H1 (cell line): ENCODE results near the gene CTTNBP2. TPM values are rescaled to one million over a fixed set of nuclear protein-coding genes. Genes with fewer than 3 reads are reported as not detected.

Experiments
- CTCF ChIA-PET: fragments of 300-600 bp; sonication (Branson Sonifier 250); formaldehyde crosslinking; loops from one replicate; lab custom pipeline; 2021; ENCODE audit not compliant: partially characterized antibody; lab: Charles Lee
- POLR2A ChIA-PET: fragments of 300-600 bp; sonication (Branson Sonifier 250); formaldehyde crosslinking; loops from one replicate; lab custom pipeline; 2021; ENCODE audit warnings: inconsistent platforms; ENCODE audit not compliant: partially characterized antibody; lab: Charles Lee
- DNase-seq, 2 experiments: peaks; one replicate each; pipeline versions ENCODE4 v3.0.0 to v3.0.0-alpha.2; 2010 to 2022; ENCODE audit warnings: low spot score in 2 of 2, low read depth in 1 of 2, mixed read lengths in 1 of 2
- FAIRE-seq: peaks from 2 replicates; lab custom pipeline; 2011; peaks lifted over from hg19 to GRCh38; lab: Jason Lieb, UNC
- H2AFZ ChIP-seq: 2 replicates; pipeline ENCODE4 v1.8.1; 2012; ENCODE audit warnings: low read length, inconsistent platforms
- H2AK5ac ChIP-seq: 2 replicates; pipeline ENCODE4 v1.6.1; 2013; ENCODE audit warnings: low read depth, low read length
- H2BK120ac ChIP-seq: replicated peaks from 2 replicates; pipeline ENCODE3; 2013; ENCODE audit warnings: low read depth, low read length, inconsistent platforms
- H2BK12ac ChIP-seq: 2 replicates; pipeline ENCODE4 v1.6.1; 2013; ENCODE audit warnings: low read depth, low read length
- H2BK15ac ChIP-seq: 2 replicates; pipeline ENCODE4 v1.6.1; 2013; ENCODE audit warnings: low read length
- H2BK20ac ChIP-seq: 2 replicates; pipeline ENCODE4 v1.6.1; 2013; ENCODE audit warnings: low read length
- H2BK5ac ChIP-seq: 2 replicates; pipeline ENCODE4 v1.6.1; 2013; ENCODE audit warnings: low read depth, low read length
- H3K14ac ChIP-seq: 2 replicates; pipeline ENCODE4 v1.6.1; 2013; ENCODE audit warnings: inconsistent platforms; ENCODE audit not compliant: insufficient read length
- H3K18ac ChIP-seq: 2 replicates; pipeline ENCODE4 v1.6.1; 2013; ENCODE audit warnings: low read length; ENCODE audit errors: extremely low read depth
- H3K23ac ChIP-seq: 2 replicates; pipeline ENCODE4 v1.6.1; 2013; ENCODE audit warnings: inconsistent platforms; ENCODE audit not compliant: insufficient read length
- H3K23me2 ChIP-seq: 2 replicates; pipeline ENCODE4 v1.6.1; 2013; ENCODE audit warnings: low read depth, low read length
- H3K27ac ChIP-seq: 2 replicates; pipeline ENCODE4 v1.6.1; 2011; ENCODE audit warnings: low read depth, low read length, inconsistent platforms
- H3K27me3 ChIP-seq, 4 experiments: replicated peaks in 1 of 4; 1 replicate in 1 of 4; 2 replicates in 3 of 4; pipeline versions ENCODE4 v1.6.1 to v1.8.1; 2011 to 2013; ENCODE audit warnings: low read length in 3 of 4, mild to moderate bottlenecking in 3 of 4, inconsistent platforms in 2 of 4, mixed read lengths in 2 of 4, moderate library complexity in 1 of 4; ENCODE audit not compliant: control insufficient read depth in 3 of 4, insufficient read depth in 3 of 4; ENCODE audit errors: extremely low read depth in 1 of 4
- H3K36me3 ChIP-seq, 4 experiments: 2 replicates each; pipeline versions ENCODE4 v1.6.1 to v1.8.1; 2011 to 2013; ENCODE audit warnings: mild to moderate bottlenecking in 4 of 4, low read length in 3 of 4, moderate library complexity in 2 of 4, control low read depth in 1 of 4, inconsistent platforms in 1 of 4; ENCODE audit not compliant: insufficient read depth in 4 of 4, control insufficient read depth in 2 of 4
- H3K4ac ChIP-seq: replicated peaks from 2 replicates; pipeline ENCODE3; 2013; ENCODE audit warnings: low read length, low read depth, mixed read lengths, inconsistent platforms; ENCODE audit not compliant: insufficient read length
- H3K4me1 ChIP-seq, 4 experiments: replicated peaks in 1 of 4; 1 replicate in 1 of 4; 2 replicates in 3 of 4; pipeline versions ENCODE4 v1.6.1 to v1.8.1; 2011 to 2013; ENCODE audit warnings: low read length in 3 of 4, inconsistent platforms in 2 of 4, mixed read lengths in 1 of 4; ENCODE audit not compliant: insufficient read depth in 4 of 4, control insufficient read depth in 3 of 4
- H3K4me2 ChIP-seq, 2 experiments: 2 replicates each; pipeline versions ENCODE4 v1.6.1 to v1.8.1; 2011 to 2013; ENCODE audit warnings: low read depth in 2 of 2, low read length in 2 of 2, control low read depth in 1 of 2, inconsistent platforms in 1 of 2, mild to moderate bottlenecking in 1 of 2; ENCODE audit not compliant: insufficient read depth in 1 of 2
- H3K4me3 ChIP-seq, 4 experiments: fragments of 200-600, 300-600 bp in 1 of 4; sonication (generic), shearing (Covaris generic), sonication (Bioruptor Twin) in 1 of 4; 2 replicates each; pipeline versions ENCODE4 v1.5.1 to v1.8.1; 2011 to 2016; ENCODE audit warnings: low read length in 4 of 4, low read depth in 3 of 4, control low read depth in 2 of 4, inconsistent platforms in 2 of 4, mild to moderate bottlenecking in 2 of 4, mixed read lengths in 1 of 4, moderate library complexity in 1 of 4; ENCODE audit not compliant: insufficient read depth in 2 of 4; ENCODE audit errors: extremely low read depth in 1 of 4
- H3K56ac ChIP-seq: replicated peaks from 2 replicates; pipeline ENCODE3; 2013; ENCODE audit warnings: low read depth, mild to moderate bottlenecking, mixed read lengths, low read length, inconsistent platforms; ENCODE audit not compliant: insufficient read length
- H3K79me1 ChIP-seq: 2 replicates; pipeline ENCODE4 v1.6.1; 2013; ENCODE audit warnings: low read depth, low read length, control low read depth
- H3K79me2 ChIP-seq, 2 experiments: 2 replicates each; pipeline versions ENCODE4 v1.6.1 to v1.8.1; 2012 to 2013; ENCODE audit warnings: low read length in 2 of 2, mild to moderate bottlenecking in 2 of 2, inconsistent platforms in 1 of 2; ENCODE audit not compliant: insufficient read depth in 2 of 2, control insufficient read depth in 1 of 2
- H3K9ac ChIP-seq, 4 experiments: replicated peaks in 1 of 4; 1 replicate in 1 of 4; 2 replicates in 3 of 4; pipeline versions ENCODE4 v1.6.1 to v1.8.1; 2011 to 2013; ENCODE audit warnings: low read depth in 3 of 4, low read length in 3 of 4, control low read depth in 2 of 4, mild to moderate bottlenecking in 2 of 4, moderate library complexity in 2 of 4, inconsistent platforms in 1 of 4; ENCODE audit errors: extremely low read depth in 1 of 4
- H3K9me3 ChIP-seq, 2 experiments: 2 replicates each; pipeline versions ENCODE4 v1.6.1 to v1.8.1; 2012 to 2013; ENCODE audit warnings: mild to moderate bottlenecking in 2 of 2, moderate library complexity in 2 of 2, control low read depth in 1 of 2, inconsistent platforms in 1 of 2, low read depth in 1 of 2, low read length in 1 of 2, mixed read lengths in 1 of 2; ENCODE audit not compliant: insufficient read depth in 2 of 2
- H4K20me1 ChIP-seq, 2 experiments: replicated peaks in 1 of 2; 2 replicates each; pipeline versions ENCODE3 to v1.8.1; 2011 to 2013; ENCODE audit warnings: inconsistent platforms in 2 of 2, low read length in 2 of 2, mild to moderate bottlenecking in 1 of 2; ENCODE audit not compliant: insufficient read depth in 2 of 2, control insufficient read depth in 1 of 2
- H4K5ac ChIP-seq: 2 replicates; pipeline ENCODE4 v1.6.1; 2013; ENCODE audit warnings: low read length, low read depth, mixed read lengths, inconsistent platforms; ENCODE audit not compliant: insufficient read length
- H4K8ac ChIP-seq: 2 replicates; pipeline ENCODE4 v1.8.0; 2013; ENCODE audit warnings: mild to moderate bottlenecking, moderate library complexity, low read length, inconsistent platforms; ENCODE audit not compliant: insufficient read depth; ENCODE audit errors: extremely low read depth
- H4K91ac ChIP-seq: replicated peaks from 2 replicates; pipeline ENCODE3; 2013; ENCODE audit warnings: low read length, mixed read lengths, inconsistent platforms; ENCODE audit not compliant: insufficient read length
- ATF3 ChIP-seq: IDR thresholded peaks from 2 replicates; pipeline ENCODE4 v1.6.1; 2011; ENCODE audit warnings: low read depth, mild to moderate bottlenecking, low read length; ENCODE audit not compliant: insufficient read depth
- BCL11A ChIP-seq, 2 experiments: IDR thresholded peaks; one replicate each; pipeline ENCODE4 v1.6.1; 2011; ENCODE audit warnings: low read depth in 2 of 2, low read length in 2 of 2, mild to moderate bottlenecking in 2 of 2
- CBX5 ChIP-seq: fragments of 300-800, 300-1000 bp; sonication (generic); IDR thresholded peaks from 2 replicates; pipeline ENCODE4 v1.7.1; 2016; ENCODE audit warnings: antibody characterized with exemption, low read length, low read depth
- EP300 ChIP-seq, 2 experiments: IDR thresholded peaks; 1 replicate in 1 of 2; 2 replicates in 1 of 2; pipeline ENCODE4 v1.6.1; 2011 to 2012; ENCODE audit warnings: low read depth in 2 of 2, low read length in 2 of 2, mild to moderate bottlenecking in 2 of 2, borderline replicate concordance in 1 of 2, inconsistent platforms in 1 of 2, moderate library complexity in 1 of 2
- FOSL1 ChIP-seq: IDR thresholded peaks from 2 replicates; pipeline ENCODE4 v1.6.1; 2011; ENCODE audit warnings: mild to moderate bottlenecking, low read depth, low read length, moderate library complexity; ENCODE audit not compliant: insufficient read depth
- GTF2F1 ChIP-seq: IDR thresholded peaks from 2 replicates; pipeline ENCODE4 v1.6.1; 2012; ENCODE audit warnings: low read depth, low read length, improper control_type of control experiment, borderline replicate concordance
- MAFK ChIP-seq: IDR thresholded peaks from 2 replicates; pipeline ENCODE4 v1.6.1; 2012; ENCODE audit warnings: low read depth, mild to moderate bottlenecking, improper control_type of control experiment, low read length
- NANOG ChIP-seq: IDR thresholded peaks from 2 replicates; pipeline ENCODE4 v1.6.1; 2011; ENCODE audit warnings: low read length, low read depth, mild to moderate bottlenecking, inconsistent platforms; ENCODE audit not compliant: insufficient read depth, poor library complexity, severe bottlenecking
- SIX5 ChIP-seq: IDR thresholded peaks from 2 replicates; pipeline ENCODE4 v1.6.1; 2011; ENCODE audit warnings: mild to moderate bottlenecking, low read depth, low read length
- TAF7 ChIP-seq: optimal IDR thresholded peaks from 2 replicates; pipeline ENCODE3; 2011; ENCODE audit warnings: low read depth, mild to moderate bottlenecking, inconsistent platforms, low read length, moderate library complexity, borderline replicate concordance
- TEAD4 ChIP-seq: IDR thresholded peaks from 2 replicates; pipeline ENCODE4 v1.6.1; 2012; ENCODE audit warnings: low read depth, low read length, inconsistent platforms, mixed read lengths
- WGBS, 2 experiments: shearing (Covaris generic) in 1 of 2; methylation state at CpG; one replicate each; pipeline versions ENCODE4 v1.1.6 to v1.1.7; 2013 to 2015; ENCODE audit warnings: low lambda C conversion rate in 2 of 2, mixed read lengths in 2 of 2, inconsistent platforms in 1 of 2, low coverage in 1 of 2, missing lambda C conversion rate in 1 of 2; ENCODE audit not compliant: insufficient replicate concordance in 2 of 2, insufficient coverage in 1 of 2, insufficient read length in 1 of 2; ENCODE audit errors: extremely low coverage in 1 of 2, missing lambda C conversion rate in 1 of 2; 5-methylcytosine and 5-hydroxymethylcytosine counted together
- polyA plus RNA-seq, 7 experiments: library from polyadenylated mRNA; depleted of rRNA in 3 of 7; stranded (reverse) in 5 of 7; unstranded in 2 of 7; fragments of >200 nt in 5 of 7; fragments of 200-250 nt in 2 of 7; gene quantifications; 1 replicate in 5 of 7; 2 replicates in 1 of 7; 4 replicates in 1 of 7; pipeline versions ENCODE4 v1.2.1 to v1.2.3, GENCODE V29; 2011 to 2013; ENCODE audit warnings: missing spikeins in 2 of 7, mixed read lengths in 2 of 7
- total RNA-seq: library from RNA; stranded (reverse); fragmentation: NEBNext Ultra II Directional; extraction: Animal tissue kit (Norgen Biotek cat#: 25700); gene quantifications from 2 replicates; pipeline ENCODE4 v1.2.1, GENCODE V29; 2021

The CTTNBP2 gene
- total and polyA plus RNA-seq, 2 of the 8 experiments (the other 6 are each of a cell fraction or from before 2014, with no cell fraction given): 15.3 to 35.1 TPM

GRCh38 chr7:117870448-117871130, 2.7 kb downstream of the CTTNBP2 start:
- Histone ChIP-seq H2AK5ac (no peak overlapping the region), H2BK12ac (no peak overlapping the region), H3K56ac (no peak overlapping the region), H2BK5ac (no peak overlapping the region), H2AFZ (no peak overlapping the region), H4K5ac (no peak overlapping the region), H4K91ac (no peak overlapping the region), H3K23me2 (peaks cover 13% of the 10 kb centered on the region), H3K27me3 (no peaks in the 10 kb centered on the region), H3K14ac (no peak overlapping the region), H2BK120ac (no peak overlapping the region), H3K18ac (no peak overlapping the region), H3K27ac (no peak overlapping the region), H3K23ac (no peak overlapping the region), H3K79me1 (0 out of 2 replicates have a peak, but pooled peaks cover 2% of the 10 kb centered on the region), H2BK20ac (no peak overlapping the region), H2BK15ac (no peak overlapping the region), H3K79me2 (peaks cover 7 to 71% of the 10 kb centered on the region in 2 experiments; a peak in 3 of 4 replicates), H3K9ac (no peak overlapping the region), H3K4me2 (peak overlapping the region; percentile 66 to 88; a peak in 3 of 4 replicates), H4K20me1 (peaks cover 1% of the 10 kb centered on the region in 2 experiments), H3K9me3 (no peaks in the 10 kb centered on the region), H3K4ac (no peak overlapping the region), H3K36me3 (peaks cover 0 to 2% (median 0%) of the 10 kb centered on the region in 4 experiments; a peak in 1 of 8 replicates), H3K4me3 (peak overlapping the region in 1 of 4 experiments; percentile 98; a peak in 2 of 8 replicates), H3K4me1 (peaks cover 2 to 19% (median 8%) of the 10 kb centered on the region in 4 experiments; a peak in 6 of 7 replicates), H4K8ac (no peak overlapping the region)
- DNase-seq (no peak), FAIRE-seq (no peak)
- 81% methylated on average over 6 of the region's 6 CpGs; no CpG with 5 or more reads in 1 of the 2 experiments for WGBS, 2 experiments
- CTCF ChIA-PET: interaction anchor here (0.6 to 1.5 kb wide), 12 partner anchors 9 to 471 kb away, joined by 3 to 6 read pairs (median 4); no protein-coding TSS in a partner anchor
- POLR2A ChIA-PET: interaction anchor here (1.5 kb wide), 1 partner anchor 9 kb away, joined by 3 read pairs; no protein-coding TSS in a partner anchor
- TF ChIP-seq TAF7: no peak
- TF ChIP-seq CBX5: no peak
- no peak for TF ChIP-seq TEAD4
- no peak for TF ChIP-seq SIX5
- TF ChIP-seq GTF2F1: no peak
- no peak for TF ChIP-seq FOSL1
- no peak for TF ChIP-seq NANOG
- TF ChIP-seq MAFK: no peak
- no peak for TF ChIP-seq ATF3
- TF ChIP-seq EP300 (IDR thresholded peaks at IDR 0.05; ENCODE audit: borderline replicate concordance in 1 of 2, low read depth in 2 of 2, low read length in 2 of 2): no peak
- no peak for TF ChIP-seq BCL11A (IDR thresholded peaks at IDR 0.05; ENCODE audit: low read depth in 2 of 2, low read length in 2 of 2)
